GM10266 (cell line): ENCODE data around the gene C11orf21.
"Not testable (repeated sequence)": the region's sequence is repeated elsewhere in the genome, so short reads cannot be mapped to it uniquely, and the experiment has no call there.

Experiments used
- DNase-seq: peaks from one replicate; pipeline ENCODE4 v3.0.0; 2012; ENCODE audit errors: extremely low spot score
- TF ChIP-seq, protein P1 (sequence below): IDR thresholded peaks from 2 replicates; pipeline ENCODE4 v1.5.1; 2012; ENCODE audit warnings: mild to moderate bottlenecking, low read depth; ENCODE audit not compliant: control insufficient read depth, insufficient read depth; ENCODE audit errors: missing control alignments

Gene C11orf21

GRCh38 chr11:2342981-2343380, 41.3 kb upstream of the C11orf21 start:
- DNase-seq = no peak
- TF ChIP-seq, protein P1, sequence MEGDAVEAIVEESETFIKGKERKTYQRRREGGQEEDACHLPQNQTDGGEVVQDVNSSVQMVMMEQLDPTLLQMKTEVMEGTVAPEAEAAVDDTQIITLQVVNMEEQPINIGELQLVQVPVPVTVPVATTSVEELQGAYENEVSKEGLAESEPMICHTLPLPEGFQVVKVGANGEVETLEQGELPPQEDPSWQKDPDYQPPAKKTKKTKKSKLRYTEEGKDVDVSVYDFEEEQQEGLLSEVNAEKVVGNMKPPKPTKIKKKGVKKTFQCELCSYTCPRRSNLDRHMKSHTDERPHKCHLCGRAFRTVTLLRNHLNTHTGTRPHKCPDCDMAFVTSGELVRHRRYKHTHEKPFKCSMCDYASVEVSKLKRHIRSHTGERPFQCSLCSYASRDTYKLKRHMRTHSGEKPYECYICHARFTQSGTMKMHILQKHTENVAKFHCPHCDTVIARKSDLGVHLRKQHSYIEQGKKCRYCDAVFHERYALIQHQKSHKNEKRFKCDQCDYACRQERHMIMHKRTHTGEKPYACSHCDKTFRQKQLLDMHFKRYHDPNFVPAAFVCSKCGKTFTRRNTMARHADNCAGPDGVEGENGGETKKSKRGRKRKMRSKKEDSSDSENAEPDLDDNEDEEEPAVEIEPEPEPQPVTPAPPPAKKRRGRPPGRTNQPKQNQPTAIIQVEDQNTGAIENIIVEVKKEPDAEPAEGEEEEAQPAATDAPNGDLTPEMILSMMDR = no peak

- TF ChIP-seq, protein P1 = no peak
- no peak for DNase-seq
These were observed 40.8 kb upstream of the C11orf21 start for GRCh38 chr11:2342557-2342956.

GRCh38 chr11:2338760-2339159, 37.0 kb upstream of the C11orf21 start:
- not testable (repeated sequence) for DNase-seq

- not testable (repeated sequence) for DNase-seq
These were observed 33.6 kb upstream of the C11orf21 start for GRCh38 chr11:2335286-2335685.

DNA sequence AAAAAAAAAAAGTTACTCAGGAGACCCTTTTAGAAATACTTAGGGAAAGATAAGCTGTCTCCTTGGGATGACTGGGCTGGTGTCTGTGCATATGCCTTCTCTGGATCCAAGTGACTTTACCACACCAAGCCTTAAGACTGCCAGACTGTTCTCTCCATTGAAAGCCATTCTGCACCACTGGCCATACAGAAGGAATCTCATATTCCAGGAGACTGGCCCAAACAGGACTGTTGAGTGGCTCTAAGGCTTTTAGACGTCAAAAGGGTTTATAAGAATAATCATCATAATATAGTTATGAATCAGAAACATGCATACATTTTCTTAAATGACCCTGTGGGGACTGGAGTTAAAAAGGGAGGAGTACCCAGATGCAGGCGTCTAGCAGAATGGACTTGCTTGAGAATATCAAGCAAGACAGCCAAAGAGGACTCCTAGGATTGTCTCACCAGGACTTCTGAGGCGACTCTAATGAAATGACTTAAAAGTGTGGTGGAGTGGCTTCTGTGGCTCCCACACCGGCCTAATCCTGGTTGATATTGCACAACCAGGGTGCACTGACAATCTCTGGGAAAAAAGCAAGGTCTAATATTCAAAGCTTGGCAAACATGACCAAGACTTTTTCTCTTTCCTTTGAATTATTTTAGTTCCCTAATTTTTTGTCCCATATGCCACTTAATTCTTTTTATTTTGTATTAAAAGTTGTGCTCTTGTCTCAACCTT, 31.9 kb upstream of the C11orf21 start:
- DNase-seq = not testable (repeated sequence)

DNA sequence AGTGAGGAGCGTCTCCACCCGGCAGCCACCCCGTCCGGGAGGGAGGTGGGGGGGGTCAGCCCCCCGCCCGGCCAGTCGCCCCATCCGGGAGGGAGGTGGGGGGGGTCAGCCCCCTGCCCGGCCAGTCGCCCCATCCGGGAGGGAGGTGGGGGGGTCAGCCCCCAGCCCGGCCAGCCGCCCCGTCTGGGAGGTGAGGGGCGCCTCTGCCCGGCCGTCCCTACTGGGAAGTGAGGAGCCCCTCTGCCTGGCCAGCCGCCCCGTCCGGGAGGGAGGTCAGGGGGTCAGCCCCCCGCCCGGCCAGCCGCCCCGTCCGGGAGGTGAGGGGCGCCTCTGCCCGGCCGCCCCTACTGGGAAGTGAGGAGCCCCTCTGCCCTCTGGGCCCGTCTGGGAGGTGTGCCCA, 30.9 kb upstream of the C11orf21 start:
- not testable (repeated sequence) for DNase-seq

DNA sequence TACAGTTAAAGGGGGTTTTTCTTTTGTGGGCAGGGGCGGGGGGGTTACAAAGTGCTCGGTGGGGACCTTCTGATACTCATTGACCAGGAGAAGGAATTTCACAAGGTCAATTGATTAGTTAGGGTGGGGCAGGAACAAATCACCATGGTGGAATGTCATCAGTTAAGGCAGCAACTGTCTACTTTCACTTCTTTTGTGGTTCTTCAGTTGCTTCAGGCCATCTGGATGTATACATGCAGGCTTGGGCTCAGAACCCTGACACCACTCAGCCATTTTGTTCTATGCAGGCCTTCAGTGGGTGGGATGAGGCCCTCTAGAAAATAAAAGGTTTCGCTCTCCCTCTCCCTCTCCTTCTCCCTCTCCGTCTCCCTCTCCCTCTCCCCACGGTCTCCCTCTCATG, 29.7 kb upstream of the C11orf21 start:
- TF ChIP-seq, protein P1 = no peak

DNA sequence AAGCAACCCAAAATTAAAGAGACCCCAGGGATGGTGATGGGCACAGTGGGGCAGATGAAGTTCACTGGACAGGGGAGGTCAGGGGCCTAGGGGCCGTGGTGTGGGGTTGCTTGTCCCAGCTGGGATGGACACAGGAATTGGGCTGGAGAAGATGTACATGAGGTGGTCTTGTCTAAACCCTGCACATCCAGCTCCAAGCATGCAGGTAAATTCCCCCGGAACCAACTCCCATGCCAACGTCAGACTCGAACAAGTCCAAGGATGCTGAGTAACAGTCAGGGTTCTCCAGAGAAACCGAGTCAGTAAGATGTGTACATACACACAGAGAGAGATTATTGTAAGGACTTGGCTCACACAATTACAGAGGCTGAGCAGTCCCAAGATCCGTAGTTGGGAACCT, 29.0 kb upstream of the C11orf21 start:
- TF ChIP-seq, protein P1 = no peak
- no peak for DNase-seq

More for the DNA sequence above, 29.7 kb upstream of the C11orf21 start:
- no peak for DNase-seq

- TF ChIP-seq, protein P1 = no peak
- no peak for DNase-seq
These were observed 27.8 kb upstream of the C11orf21 start for GRCh38 chr11:2329551-2329950.
